Activated CD4-positive, CD25-positive, alpha-beta regulatory T cell treated with anti-CD3 and anti-CD28 coated beads, Interleukin-2, amount 50 U/mL, for 24 hours (primary cell): ENCODE measurements around the gene ITGBL1.

Experiments used
- ATAC-seq, 2 donors: fragments of 150-1000 bp; cut with Tn5 transposase; one replicate each; pipeline ENCODE4 v1.10.0; 2021; ENCODE audit warnings: mild to moderate bottlenecking in 1 of 2, moderate library complexity in 1 of 2

Gene ITGBL1

GRCh38 chr13:101452519-101453485, at the start of gene ITGBL1:
TSS of gene ITGBL1 (plus strand) at chr13:101452675. CDS start at chr13:101452834, 159 bp downstream.
- ATAC-seq = no peak

GRCh38 chr13:101406791-101407190, 45.7 kb upstream of the ITGBL1 start:
- ATAC-seq = no peak

GRCh38 chr13:101408154-101408553, 44.3 kb upstream of the ITGBL1 start:
- no peak for ATAC-seq

GRCh38 chr13:101408992-101409656, 43.4 kb upstream of the ITGBL1 start:
- no peak for ATAC-seq

GRCh38 chr13:101412076-101412475, 40.4 kb upstream of the ITGBL1 start:
- ATAC-seq = no peak

- ATAC-seq = no peak
These were observed 36.9 kb upstream of the ITGBL1 start for GRCh38 chr13:101415358-101416174.

- peak in 1 of 2 donors; percentile 32 for ATAC-seq
These were observed 36.1 kb upstream of the ITGBL1 start, which contains the start of gene NALCN for GRCh38 chr13:101416181-101417042. TSS of gene NALCN (minus strand) at chr13:101416508. CDS start at chr13:101399126, 17,382 bp downstream.

- ATAC-seq = no peak
These were observed 35.5 kb upstream of the ITGBL1 start for GRCh38 chr13:101417043-101417406.

- ATAC-seq = no peak
These were observed 35.0 kb upstream of the ITGBL1 start for GRCh38 chr13:101417501-101417900.

GRCh38 chr13:101423872-101424271, 28.6 kb upstream of the ITGBL1 start:
- no peak for ATAC-seq

GRCh38 chr13:101424381-101425155, 27.9 kb upstream of the ITGBL1 start:
- no peak for ATAC-seq

- no peak for ATAC-seq
These were observed 27.4 kb upstream of the ITGBL1 start for GRCh38 chr13:101425156-101425471.

- no peak for ATAC-seq
These were observed 26.9 kb upstream of the ITGBL1 start for GRCh38 chr13:101425623-101426022.

- no peak for ATAC-seq
These were observed 22.7 kb upstream of the ITGBL1 start for GRCh38 chr13:101429733-101430132.

GRCh38 chr13:101433895-101434294, 18.6 kb upstream of the ITGBL1 start:
- no peak for ATAC-seq

GRCh38 chr13:101434486-101434885, 18.0 kb upstream of the ITGBL1 start:
- ATAC-seq = no peak

GRCh38 chr13:101447852-101448251, 4.6 kb upstream of the ITGBL1 start:
- ATAC-seq = no peak

- no peak for ATAC-seq
These were observed 2.4 kb upstream of the ITGBL1 start for GRCh38 chr13:101449790-101450748.

GRCh38 chr13:101450749-101451130, 1.7 kb upstream of the ITGBL1 start:
- no peak for ATAC-seq

- no peak for ATAC-seq
These were observed 834 bp upstream of the ITGBL1 start for GRCh38 chr13:101451641-101452040.
